Loucy (cell line): Measurements from ENCODE around the gene UBA52.
A peak's percentile ranks its signal among the peaks of the same experiment; 100 is the strongest.

Experiments used
- H2AFZ ChIP-seq: fragments of 200-600 bp; sonication (generic); 2 replicates; pipeline ENCODE4 v1.6.0; 2016; ENCODE audit warnings: antibody characterized with exemption, mild to moderate bottlenecking, low read length, moderate library complexity
- H3F3A ChIP-seq: fragments of 200-600 bp; 2 replicates; pipeline ENCODE4 v1.6.0; 2016; ENCODE audit warnings: antibody characterized with exemption, low read depth, mild to moderate bottlenecking
- H3K27me3 ChIP-seq: fragments of 200-600 bp; sonication (generic); 2 replicates; pipeline ENCODE4 v1.6.1; 2014; ENCODE audit warnings: low read length, mild to moderate bottlenecking; ENCODE audit not compliant: insufficient read depth, poor library complexity, severe bottlenecking
- H3K36me3 ChIP-seq: fragments of 200-600 bp; sonication (generic); 2 replicates; pipeline ENCODE4 v1.6.1; 2016; ENCODE audit warnings: low read length; ENCODE audit not compliant: insufficient read depth
- H3K4me1 ChIP-seq: fragments of 200-600 bp; sonication (generic); 2 replicates; pipeline ENCODE4 v1.5.1; 2014; ENCODE audit warnings: low read length, mild to moderate bottlenecking; ENCODE audit not compliant: insufficient read depth, poor library complexity, severe bottlenecking
- H3K4me2 ChIP-seq: fragments of 200-600 bp; sonication (generic); 2 replicates; pipeline ENCODE4 v1.6.0; 2014; ENCODE audit warnings: antibody characterized with exemption, low read length, low read depth, mild to moderate bottlenecking; ENCODE audit not compliant: poor library complexity, severe bottlenecking
- H3K4me3 ChIP-seq: fragments of 200-600 bp; sonication (generic); 2 replicates; pipeline ENCODE4 v1.5.1; 2014; ENCODE audit warnings: low read length, mild to moderate bottlenecking, mixed read lengths; ENCODE audit not compliant: poor library complexity, severe bottlenecking
- H3K79me2 ChIP-seq: fragments of 200-600 bp; sonication (generic); 2 replicates; pipeline ENCODE4 v1.6.1; 2014; ENCODE audit warnings: low read length; ENCODE audit not compliant: insufficient read depth
- H3K9ac ChIP-seq: fragments of 200-600 bp; sonication (generic); 2 replicates; pipeline ENCODE4 v1.6.0; 2014; ENCODE audit warnings: mild to moderate bottlenecking, low read depth, low read length, moderate library complexity; ENCODE audit not compliant: poor library complexity, severe bottlenecking
- H3K9me2 ChIP-seq: fragments of 200-600 bp; sonication (generic); replicated peaks from 2 replicates; pipeline ENCODE4 v1.6.1; 2016; ENCODE audit warnings: low read depth, low read length, mixed read lengths
- H3K9me3 ChIP-seq: fragments of 200-600 bp; sonication (generic); 2 replicates; pipeline ENCODE4 v1.6.1; 2014; ENCODE audit warnings: mild to moderate bottlenecking, antibody characterized with exemption, low read length, low read depth; ENCODE audit not compliant: insufficient read depth
- H4K20me1 ChIP-seq: fragments of 200-600 bp; sonication (generic); 2 replicates; pipeline ENCODE4 v1.6.0; 2014; ENCODE audit warnings: antibody characterized with exemption, low read length, mild to moderate bottlenecking; ENCODE audit not compliant: insufficient read depth, poor library complexity, severe bottlenecking
- CTCF ChIP-seq: fragments of 200-600 bp; sonication (generic); conservative IDR thresholded peaks from 2 replicates; pipeline ENCODE4 v1.5.1; 2014; ENCODE audit warnings: mild to moderate bottlenecking, antibody characterized with exemption, low read length
- EZH2phosphoT487 ChIP-seq: fragments of 200-600 bp; IDR thresholded peaks from 2 replicates; pipeline ENCODE4 v1.6.1; 2018; ENCODE audit warnings: antibody characterized with exemption, mild to moderate bottlenecking, moderate library complexity, borderline replicate concordance

The UBA52 gene

GRCh38 chr19:18610556-18611326, 39.1 kb downstream of the UBA52 start:
- Histone ChIP-seq H3K9ac (no peak overlapping the region), H3F3A (no peaks in the 10 kb centered on the region), H3K4me3 (no peak overlapping the region), H2AFZ (no peak overlapping the region), H3K9me3 (no peaks in the 10 kb centered on the region), H3K36me3 (no peaks in the 10 kb centered on the region), H4K20me1 (no peaks in the 10 kb centered on the region), H3K9me2 (no peaks in the 10 kb centered on the region), H3K27me3 (no peaks in the 10 kb centered on the region), H3K4me2 (no peak overlapping the region), H3K79me2 (no peaks in the 10 kb centered on the region), H3K4me1 (no peaks in the 10 kb centered on the region)
- no peak for TF ChIP-seq CTCF
- no peak for TF ChIP-seq EZH2phosphoT487

GRCh38 chr19:18611327-18612050, 39.8 kb downstream of the UBA52 start:
- Histone ChIP-seq H3K4me3 (no peak overlapping the region), H3F3A (no peaks in the 10 kb centered on the region), H3K4me2 (no peak overlapping the region), H3K9ac (no peak overlapping the region), H3K36me3 (no peaks in the 10 kb centered on the region), H3K79me2 (no peaks in the 10 kb centered on the region), H2AFZ (no peak overlapping the region), H4K20me1 (no peaks in the 10 kb centered on the region), H3K4me1 (no peaks in the 10 kb centered on the region), H3K27me3 (no peaks in the 10 kb centered on the region), H3K9me2 (no peaks in the 10 kb centered on the region), H3K9me3 (no peaks in the 10 kb centered on the region)
- TF ChIP-seq EZH2phosphoT487 (no peak), CTCF (no peak)

- H4K20me1 ChIP-seq: no peaks in the 10 kb centered on the region
- no peaks in the 10 kb centered on the region for H3K9me2 ChIP-seq
- no peaks in the 10 kb centered on the region for H3K27me3 ChIP-seq
- H3F3A ChIP-seq: no peaks in the 10 kb centered on the region
- H3K4me1 ChIP-seq: no peaks in the 10 kb centered on the region
- H3K36me3 ChIP-seq: no peaks in the 10 kb centered on the region
- H3K9ac ChIP-seq: peak overlapping the region; percentile 36
- TF ChIP-seq EZH2phosphoT487 (no peak), CTCF (no peak)
- no peaks in the 10 kb centered on the region for H3K9me3 ChIP-seq
- H2AFZ ChIP-seq: peak overlapping the region; percentile 60; the same call in 1 of the 2 replicates
- H3K4me2 ChIP-seq: peak overlapping the region; percentile 64
- peak overlapping the region; percentile 64 for H3K4me3 ChIP-seq
- no peaks in the 10 kb centered on the region for H3K79me2 ChIP-seq
Observed at GRCh38 chr19:18612051-18612771, 40.6 kb downstream of the UBA52 start.
